Suprapubic skin (tissue), 4 donors: ENCODE measurements around the gene NDUFS2. TPM values are rescaled to one million over a fixed set of nuclear protein-coding genes. Genes with fewer than 3 reads are reported as not detected.
A peak's percentile ranks its signal among the peaks of the same experiment; 100 is the strongest.

ENCODE experiments used
- DNase-seq, 2 donors: peaks; one replicate each; pipeline ENCODE4 v3.0.0-alpha.2; 2019; ENCODE audit warnings: low spot score in 2 of 2
- H3K27ac ChIP-seq: fragments of 200-600 bp; sonication (generic); one replicate; pipeline ENCODE4 v1.5.1; 2019
- H3K27me3 ChIP-seq: fragments of 200-600 bp; sonication (generic); one replicate; pipeline ENCODE4 v1.5.1; 2019
- H3K36me3 ChIP-seq: fragments of 200-600 bp; sonication (generic); one replicate; pipeline ENCODE4 v1.5.1; 2019
- H3K4me1 ChIP-seq: fragments of 200-600 bp; sonication (generic); one replicate; pipeline ENCODE4 v1.5.1; 2019
- H3K4me3 ChIP-seq: fragments of 200-600 bp; sonication (generic); one replicate; pipeline ENCODE4 v1.5.1; 2019; ENCODE audit warnings: mild to moderate bottlenecking
- H3K9me3 ChIP-seq: fragments of 200-600 bp; sonication (generic); one replicate; pipeline ENCODE4 v1.5.1; 2019
- EP300 ChIP-seq: sonication (generic); formaldehyde crosslinking; IDR thresholded peaks from one replicate; pipeline ENCODE4 v1.6.1; 2017; ENCODE audit warnings: antibody characterized with exemption
- POLR2A ChIP-seq, 2 donors: fragments of 450-650 bp; IDR thresholded peaks; one replicate each; pipeline ENCODE4 v1.6.1; 2017; ENCODE audit warnings: antibody characterized with exemption in 2 of 2, mild to moderate bottlenecking in 2 of 2, moderate library complexity in 2 of 2
- POLR2AphosphoS5 ChIP-seq, 3 donors: sonication (generic); formaldehyde crosslinking; IDR thresholded peaks; one replicate each; pipeline ENCODE4 v1.6.1; 2017; ENCODE audit warnings: antibody characterized with exemption in 3 of 3
- WGBS: methylation state at CpG from one replicate; pipeline ENCODE4 v1.1.5; 2018; 5-methylcytosine and 5-hydroxymethylcytosine counted together
- total RNA-seq, 4 donors: library from RNA; depleted of rRNA; stranded (reverse); fragments of >200 nt; gene quantifications; one replicate each; pipeline ENCODE4 v1.1.0, GENCODE V29; 2016
- TF ChIP-seq, protein P1 (sequence below), 2 donors: fragments of 200-600 bp in 1 of 2; fragments of 450-650 bp in 1 of 2; sonication (generic) in 1 of 2; IDR thresholded peaks; one replicate each; pipeline ENCODE4 v1.5.1; 2016 to 2019; ENCODE audit warnings: antibody characterized with exemption in 2 of 2, mild to moderate bottlenecking in 1 of 2, moderate library complexity in 1 of 2

Gene NDUFS2
- total RNA-seq, 4 donors from 2014 or later: 99.1 to 132 (median 112) TPM

GRCh38 chr1:161162052-161162451, 40.1 kb upstream of the NDUFS2 start:
- DNase-seq: peak; percentile 34 to 48
- TF ChIP-seq EP300 (no peak), POLR2AphosphoS5 (IDR thresholded peaks at IDR 0.05) (no peak)
- H3K27me3 ChIP-seq: no peaks in the 10 kb centered on the region
- no peak overlapping the region for H3K27ac ChIP-seq
- no peaks in the 10 kb centered on the region for H3K9me3 ChIP-seq
- 67% methylated on average over 7 of the region's 7 CpGs for WGBS
- no peak overlapping the region for H3K4me3 ChIP-seq
- peaks cover 41% of the 10 kb centered on the region for H3K36me3 ChIP-seq
- peaks cover 45% of the 10 kb centered on the region for H3K4me1 ChIP-seq

DNA sequence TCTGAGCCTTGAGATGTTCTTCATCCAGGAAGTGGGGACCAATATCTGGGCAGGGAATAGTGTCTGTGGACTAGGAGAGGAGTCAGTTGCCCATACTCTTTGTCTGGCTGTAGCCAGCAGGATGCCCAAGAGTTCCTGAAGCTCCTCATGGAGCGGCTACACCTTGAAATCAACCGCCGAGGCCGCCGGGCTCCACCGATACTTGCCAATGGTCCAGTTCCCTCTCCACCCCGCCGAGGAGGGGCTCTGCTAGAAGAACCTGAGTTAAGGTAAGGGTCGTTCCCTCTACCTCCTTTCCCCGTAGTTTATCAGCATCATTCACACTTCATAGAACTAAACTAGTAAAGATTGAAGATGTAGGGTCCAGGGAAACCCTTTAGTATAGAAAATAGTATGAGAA, 39.4 kb upstream of the NDUFS2 start:
- 84% methylated on average over 10 of the region's 10 CpGs for WGBS
- H3K36me3 ChIP-seq: peaks cover 41% of the 10 kb centered on the region
- no peaks in the 10 kb centered on the region for H3K9me3 ChIP-seq
- peaks cover 53% of the 10 kb centered on the region for H3K4me1 ChIP-seq
- H3K4me3 ChIP-seq: no peak overlapping the region
- TF ChIP-seq POLR2AphosphoS5 (IDR thresholded peaks at IDR 0.05) (no peak), POLR2A (IDR thresholded peaks at IDR 0.05) (no peak), EP300 (no peak)
- TF ChIP-seq, protein P1, sequence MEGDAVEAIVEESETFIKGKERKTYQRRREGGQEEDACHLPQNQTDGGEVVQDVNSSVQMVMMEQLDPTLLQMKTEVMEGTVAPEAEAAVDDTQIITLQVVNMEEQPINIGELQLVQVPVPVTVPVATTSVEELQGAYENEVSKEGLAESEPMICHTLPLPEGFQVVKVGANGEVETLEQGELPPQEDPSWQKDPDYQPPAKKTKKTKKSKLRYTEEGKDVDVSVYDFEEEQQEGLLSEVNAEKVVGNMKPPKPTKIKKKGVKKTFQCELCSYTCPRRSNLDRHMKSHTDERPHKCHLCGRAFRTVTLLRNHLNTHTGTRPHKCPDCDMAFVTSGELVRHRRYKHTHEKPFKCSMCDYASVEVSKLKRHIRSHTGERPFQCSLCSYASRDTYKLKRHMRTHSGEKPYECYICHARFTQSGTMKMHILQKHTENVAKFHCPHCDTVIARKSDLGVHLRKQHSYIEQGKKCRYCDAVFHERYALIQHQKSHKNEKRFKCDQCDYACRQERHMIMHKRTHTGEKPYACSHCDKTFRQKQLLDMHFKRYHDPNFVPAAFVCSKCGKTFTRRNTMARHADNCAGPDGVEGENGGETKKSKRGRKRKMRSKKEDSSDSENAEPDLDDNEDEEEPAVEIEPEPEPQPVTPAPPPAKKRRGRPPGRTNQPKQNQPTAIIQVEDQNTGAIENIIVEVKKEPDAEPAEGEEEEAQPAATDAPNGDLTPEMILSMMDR (IDR thresholded peaks at IDR 0.05): no peak
- no peaks in the 10 kb centered on the region for H3K27me3 ChIP-seq
- DNase-seq: peak in 1 of 2 donors; percentile 73
- H3K27ac ChIP-seq: no peak overlapping the region

- peaks cover 51% of the 10 kb centered on the region for H3K4me1 ChIP-seq
- 87% methylated on average over 5 of the region's 5 CpGs for WGBS
- H3K27me3 ChIP-seq: no peaks in the 10 kb centered on the region
Measured at GRCh38 chr1:161163793-161164192, 38.4 kb upstream of the NDUFS2 start.

GRCh38 chr1:161164901-161165610, 37.1 kb upstream of the NDUFS2 start:
- Histone ChIP-seq H3K4me1 (peaks cover 45% of the 10 kb centered on the region), H3K4me3 (peak overlapping the region; percentile 81), H3K27me3 (no peaks in the 10 kb centered on the region), H3K27ac (peak overlapping the region; percentile 87), H3K9me3 (no peaks in the 10 kb centered on the region), H3K36me3 (peaks cover 53% of the 10 kb centered on the region)
- DNase-seq: peak in 1 of 2 donors; percentile 69
- WGBS: 57% methylated on average over 13 of the region's 14 CpGs
- TF ChIP-seq POLR2A (IDR thresholded peaks at IDR 0.05): no peak

More at GRCh38 chr1:161163793-161164192, 38.4 kb upstream of the NDUFS2 start:
- TF ChIP-seq, protein P1 (IDR thresholded peaks at IDR 0.05): no peak
- TF ChIP-seq POLR2AphosphoS5 (IDR thresholded peaks at IDR 0.05) (no peak), POLR2A (IDR thresholded peaks at IDR 0.05) (no peak), EP300 (no peak)
- Histone ChIP-seq H3K36me3 (peaks cover 42% of the 10 kb centered on the region), H3K4me3 (no peak overlapping the region), H3K27ac (no peak overlapping the region), H3K9me3 (no peaks in the 10 kb centered on the region)
- peak; percentile 55 to 77 for DNase-seq

DNA sequence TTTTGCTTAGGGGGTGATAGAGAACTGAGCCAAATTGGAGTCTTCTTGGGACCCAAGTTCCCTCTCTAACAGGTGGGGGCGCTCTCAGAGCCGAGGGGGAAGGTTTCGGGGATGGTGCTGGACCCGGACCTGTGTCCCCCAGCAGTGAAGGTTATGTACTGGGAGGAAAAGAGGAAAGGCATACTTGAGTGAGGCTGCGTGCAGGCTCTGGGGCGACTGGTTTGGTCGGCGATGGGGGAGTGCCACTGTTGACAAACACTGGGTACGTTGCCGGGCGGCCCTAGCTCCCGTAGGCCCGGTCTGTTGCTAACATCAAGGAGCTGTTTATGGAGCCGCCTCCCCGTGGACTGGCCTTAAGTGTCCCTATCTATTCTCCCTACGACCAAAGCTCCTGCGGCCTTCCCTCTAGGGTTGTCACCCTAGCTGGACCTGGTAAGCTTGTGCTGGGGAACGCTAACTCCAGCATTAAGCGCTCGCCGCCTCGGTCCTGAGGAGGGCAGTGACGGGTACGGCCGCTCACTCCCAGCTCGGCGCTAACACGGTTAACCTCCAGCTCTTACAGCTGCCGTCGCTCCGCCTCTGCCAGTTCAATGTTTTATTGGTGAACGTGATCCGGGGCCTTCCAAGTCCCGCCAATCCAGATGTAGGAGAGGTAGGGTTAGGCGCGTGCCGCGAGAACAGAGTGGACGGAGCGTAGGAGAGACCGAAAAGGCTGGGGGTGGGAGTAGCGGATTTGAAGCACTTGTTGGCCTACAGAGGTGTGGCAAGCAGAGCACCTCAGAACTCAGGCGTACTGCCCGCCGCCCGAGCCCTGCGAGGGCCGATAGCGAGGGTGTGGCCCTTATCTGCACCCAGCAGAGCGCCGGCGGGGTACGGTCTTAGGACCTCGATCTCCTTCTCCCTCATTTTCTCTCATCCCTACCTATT, 36.2 kb upstream of the NDUFS2 start, which contains the start of gene PPOX:
PPOX (plus strand) TSS at position 685 of the 927 bp plus-strand sequence. CDS start 422 bp downstream, outside the sequence.
- H3K27me3 ChIP-seq: no peaks in the 10 kb centered on the region
- peak; percentile 98 to 99 for DNase-seq
- H3K4me1 ChIP-seq: peaks cover 35% of the 10 kb centered on the region
- TF ChIP-seq POLR2AphosphoS5 (IDR thresholded peaks at IDR 0.05): peak; percentile 39 to 84 (median 76)
- TF ChIP-seq EP300: no peak
- TF ChIP-seq, protein P1 (IDR thresholded peaks at IDR 0.05): peak in 1 of 2 donors; percentile 4
- TF ChIP-seq POLR2A (IDR thresholded peaks at IDR 0.05): peak in 1 of 2 donors; percentile 71
- peaks cover 58% of the 10 kb centered on the region for H3K36me3 ChIP-seq
- peak within 1 kb of the TSS; percentile 81 for H3K4me3 ChIP-seq
- no peaks in the 10 kb centered on the region for H3K9me3 ChIP-seq
- WGBS: under 1% methylated on average over 41 of the region's 54 CpGs
- peak within 1 kb of the TSS; percentile 87 for H3K27ac ChIP-seq
